Gastrocnemius medialis (tissue), 4 donors: ENCODE measurements around the gene PLG.

Experiments
- CTCF ChIP-seq, 5 experiments: fragments of 450-650 bp in 3 of 5; fragments of 200-600 bp in 2 of 5; sonication (generic) in 2 of 5; IDR thresholded peaks in 4 of 5; conservative IDR thresholded peaks in 1 of 5; 1 replicate in 4 of 5; 2 replicates in 1 of 5; pipeline ENCODE4 v1.5.1; 2016 to 2019; ENCODE audit warnings: antibody characterized with exemption in 5 of 5, mild to moderate bottlenecking in 3 of 5, moderate library complexity in 3 of 5
- POLR2A ChIP-seq, 2 donors: fragments of 450-650 bp; IDR thresholded peaks; one replicate each; pipeline ENCODE4 v1.6.1; 2017; ENCODE audit warnings: antibody characterized with exemption in 2 of 2, mild to moderate bottlenecking in 2 of 2, moderate library complexity in 2 of 2

- TF ChIP-seq POLR2A (IDR thresholded peaks at IDR 0.05) (no peak), CTCF (IDR thresholded peaks at IDR 0.05 in 4 of 5, conservative IDR thresholded peaks at IDR 0.05 in 1 of 5) (no peak)
These were observed 22.7 kb upstream of the PLG start for GRCh38 chr6:160679402-160679769.
